CD4-positive, alpha-beta T cell treated with Interleukin-4 for 4 hours (primary cell): Measurements from ENCODE around the gene CTNNA3.

Source experiments
- DNase-seq: peaks from one replicate; pipeline ENCODE4 v3.0.0-alpha.2; 2020

Gene CTNNA3

DNA sequence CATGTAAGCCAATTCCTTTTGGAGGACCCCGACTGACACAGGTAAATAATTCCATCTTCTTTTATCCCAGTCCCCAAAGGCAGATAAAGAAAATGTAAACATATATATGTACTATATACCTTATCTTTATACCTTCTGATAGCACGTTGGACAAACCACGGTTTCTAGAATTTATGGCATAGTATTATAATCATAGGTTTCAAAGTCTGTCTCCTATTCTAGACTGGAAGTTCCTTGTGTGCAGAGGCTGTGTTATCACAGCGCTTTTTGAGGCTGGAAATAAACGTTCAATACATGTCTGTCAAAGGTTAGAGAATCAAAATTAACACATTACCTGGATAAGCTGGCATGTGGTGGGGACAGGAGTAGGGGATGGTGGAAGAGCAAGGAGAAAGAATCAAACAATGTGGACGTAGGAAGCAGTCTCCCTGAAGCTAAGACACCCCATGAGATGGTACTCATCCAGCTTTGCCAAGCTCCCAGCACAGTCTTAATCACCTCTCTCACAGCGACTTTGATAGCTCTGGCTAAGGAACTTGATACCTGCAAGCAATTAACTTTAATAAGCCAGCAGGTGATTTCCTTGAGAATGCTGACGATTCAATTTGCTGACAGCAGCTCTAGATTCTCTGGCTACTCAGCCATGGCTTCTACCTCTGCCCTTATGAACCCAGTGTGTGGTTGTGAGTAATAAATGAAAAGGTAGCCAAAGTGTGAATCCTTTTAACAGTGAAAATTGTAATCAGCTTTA, 978.6 kb downstream of the CTNNA3 start:
- no peak for DNase-seq

DNA sequence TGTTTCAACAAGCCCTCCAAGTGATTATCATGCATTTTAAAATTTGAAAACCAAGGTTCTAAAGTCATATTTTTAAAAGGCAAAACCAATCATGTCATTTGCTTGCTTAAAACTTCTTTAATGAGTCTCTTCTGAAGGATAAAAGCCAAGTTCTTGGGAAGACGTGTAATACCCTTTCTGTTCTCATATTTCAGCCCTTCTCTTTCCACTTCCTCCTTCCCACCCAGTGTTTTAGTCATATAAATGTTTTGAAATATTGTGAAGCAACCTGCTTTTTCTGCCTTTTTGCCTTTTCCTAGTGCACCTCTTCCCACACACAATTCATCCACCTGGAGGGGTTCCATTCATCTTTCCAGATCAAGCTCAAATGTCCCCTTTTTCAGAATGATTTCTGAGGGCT, 981.3 kb downstream of the CTNNA3 start:
- DNase-seq: no peak

DNA sequence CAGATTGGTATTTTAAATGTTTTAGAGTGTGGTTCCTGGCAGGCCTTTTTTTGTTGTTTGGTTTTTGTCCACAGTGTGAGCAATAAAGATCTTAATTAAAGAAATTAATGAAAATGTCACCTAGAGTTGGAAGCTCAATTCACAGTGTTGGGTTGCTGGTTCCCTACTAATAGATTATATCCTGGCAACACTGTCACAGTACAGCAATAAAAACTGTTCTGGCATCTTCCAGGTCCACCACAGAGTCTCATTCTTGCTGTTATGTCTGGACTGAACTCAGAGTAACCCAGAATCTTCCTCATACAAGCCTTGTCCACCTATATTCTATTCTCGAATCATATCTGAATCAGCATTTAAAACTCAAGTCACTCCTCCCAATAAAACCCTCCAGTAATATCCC, 982.6 kb downstream of the CTNNA3 start:
- no peak for DNase-seq

DNA sequence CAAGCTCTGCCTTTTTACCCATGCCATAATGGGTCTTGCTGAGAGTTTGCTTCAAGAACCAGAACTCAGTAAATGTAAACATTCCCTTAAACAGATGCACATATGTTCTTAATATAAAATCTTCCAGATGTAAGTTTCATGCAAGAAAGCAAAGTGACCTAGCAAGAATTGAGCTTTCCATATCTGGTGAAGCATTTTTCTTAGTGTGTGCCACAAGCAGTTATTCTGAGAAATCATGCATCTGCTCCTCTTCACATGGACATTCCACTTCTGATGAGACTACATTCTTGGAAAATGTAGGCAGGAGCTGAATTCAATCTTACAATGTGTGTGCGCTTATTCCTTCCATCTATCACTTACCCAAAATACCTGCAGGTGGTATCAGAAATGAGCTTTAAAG, 997.9 kb downstream of the CTNNA3 start:
- DNase-seq: no peak

DNA sequence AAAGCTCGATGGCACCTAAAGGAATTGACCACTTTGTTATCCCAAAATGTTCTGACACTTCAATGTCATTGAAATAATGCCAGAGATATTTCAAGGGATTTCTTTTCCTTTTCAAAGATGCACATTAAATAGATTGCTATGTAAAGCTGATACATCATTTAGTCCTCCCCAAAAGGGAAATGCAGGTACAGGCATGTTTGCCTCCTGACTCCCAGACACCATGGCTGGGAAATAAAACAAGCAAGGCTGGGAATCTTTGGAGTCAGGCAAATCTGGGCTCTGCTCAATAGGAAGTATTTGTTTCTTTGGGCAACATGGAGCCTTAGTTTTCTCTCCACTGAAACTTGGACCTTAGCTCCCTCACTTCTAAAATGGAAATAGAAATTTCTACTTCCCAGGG, 1000.9 kb downstream of the CTNNA3 start:
- DNase-seq: no peak

DNA sequence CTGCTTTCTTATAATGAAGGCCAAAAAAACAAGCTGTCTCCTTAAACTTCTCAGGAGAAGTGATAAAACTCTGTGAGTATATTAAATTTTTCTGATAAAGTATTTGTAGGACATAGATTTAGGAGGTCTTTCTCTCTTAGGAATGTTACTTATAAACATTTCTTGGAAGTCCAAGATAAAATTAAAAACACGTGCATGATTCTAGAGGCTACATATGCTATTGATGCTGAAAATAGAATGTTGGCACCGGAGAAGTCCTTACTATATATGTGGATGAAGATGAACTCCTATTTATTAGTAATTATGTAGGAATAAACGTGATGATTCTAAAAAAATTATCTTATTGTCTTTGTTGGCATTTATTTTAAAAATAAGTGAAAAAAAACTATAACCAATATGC, 1011.4 kb downstream of the CTNNA3 start:
- DNase-seq: no peak

DNA sequence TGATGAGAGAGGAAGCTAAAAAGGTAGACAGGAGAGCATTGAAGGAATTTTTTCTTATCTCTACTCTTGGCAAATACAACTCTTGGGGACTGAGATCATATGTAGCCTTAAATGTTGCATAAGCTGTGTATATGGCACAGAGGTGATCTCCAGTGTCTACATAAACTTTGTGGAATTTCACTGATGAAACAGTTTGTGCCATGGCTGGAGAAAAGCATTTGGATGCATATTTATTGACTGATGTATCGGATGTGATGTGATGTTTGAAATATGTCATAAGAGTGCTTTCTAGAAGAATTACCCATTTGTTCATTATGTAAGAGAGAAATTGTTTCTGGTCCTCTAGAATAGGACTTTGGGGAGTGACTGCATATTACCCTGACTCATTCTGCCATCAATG, 1015.1 kb downstream of the CTNNA3 start:
- no peak for DNase-seq

DNA sequence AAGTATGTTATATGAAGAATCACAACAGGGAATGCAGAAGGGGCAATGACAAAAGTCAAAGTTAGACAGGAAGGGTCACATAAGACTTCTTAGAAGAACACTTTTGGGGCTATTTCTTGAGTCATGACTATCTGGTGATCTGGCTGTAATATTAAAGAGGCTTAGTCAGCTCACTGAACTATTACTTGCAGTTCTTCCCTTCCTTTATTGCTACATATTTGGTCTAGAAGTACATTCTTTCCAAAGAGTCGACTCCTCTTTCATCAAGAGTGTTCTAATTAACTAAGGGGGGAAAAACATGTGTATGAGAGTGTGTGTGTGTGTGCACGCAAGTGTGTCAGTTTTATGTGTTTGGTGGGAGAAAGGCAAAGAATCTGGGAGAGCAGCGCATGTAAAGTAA, 1017.5 kb downstream of the CTNNA3 start:
- no peak for DNase-seq

DNA sequence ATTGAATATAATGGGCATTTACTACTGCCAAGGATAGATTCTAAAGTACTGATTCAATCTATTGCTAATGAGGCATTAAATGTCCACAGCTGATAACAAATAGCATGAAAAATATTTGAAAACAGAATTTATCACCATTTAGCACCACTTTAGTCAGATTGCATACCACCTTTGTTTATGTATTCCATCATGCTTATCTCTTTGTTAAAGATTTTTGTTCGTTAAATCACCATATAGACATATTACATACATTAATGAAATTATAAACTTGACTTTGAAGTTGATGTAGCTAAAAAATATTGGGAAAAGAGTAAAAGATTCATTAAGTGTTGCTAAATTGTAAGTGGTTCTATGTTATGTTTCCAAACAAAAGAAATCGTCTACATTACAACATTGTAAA, 1022.9 kb downstream of the CTNNA3 start:
- no peak for DNase-seq

DNA sequence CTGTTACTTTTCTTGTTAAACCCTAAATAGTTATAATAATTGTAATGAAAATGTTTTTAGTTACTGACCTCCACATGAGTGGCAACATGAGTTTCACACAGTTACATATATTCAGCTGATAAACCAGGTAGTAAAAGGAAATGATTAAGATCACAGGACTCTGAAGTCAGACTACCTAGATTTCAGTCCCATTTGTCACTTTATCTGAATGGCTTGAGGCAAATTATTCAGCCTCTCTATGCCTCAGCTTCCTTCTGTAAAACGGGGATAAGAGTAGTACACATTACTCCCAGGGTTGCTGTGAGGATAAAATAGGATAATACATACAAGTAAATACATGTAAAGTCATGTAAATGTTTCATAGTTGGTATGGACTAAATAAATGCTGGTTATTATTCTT, 1024.4 kb downstream of the CTNNA3 start:
- DNase-seq: no peak

DNA sequence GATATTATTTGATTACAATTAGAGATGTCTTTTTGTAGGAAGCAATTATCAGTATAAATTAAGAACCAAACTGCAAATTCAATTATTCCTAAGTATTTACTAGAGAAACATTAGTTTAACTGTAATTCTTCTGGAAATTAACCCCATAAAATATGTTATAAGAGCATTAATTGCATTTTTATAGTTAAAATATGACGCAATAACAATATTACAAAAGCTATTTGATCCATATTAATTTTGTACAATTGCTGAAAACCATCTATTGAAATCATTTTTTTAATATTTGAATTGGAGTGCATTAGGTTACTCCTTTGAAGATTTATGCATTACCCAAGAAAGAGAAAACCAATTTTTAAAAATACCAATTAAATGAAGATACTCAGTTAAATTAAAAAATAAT, 1024.9 kb downstream of the CTNNA3 start:
- DNase-seq: no peak

DNA sequence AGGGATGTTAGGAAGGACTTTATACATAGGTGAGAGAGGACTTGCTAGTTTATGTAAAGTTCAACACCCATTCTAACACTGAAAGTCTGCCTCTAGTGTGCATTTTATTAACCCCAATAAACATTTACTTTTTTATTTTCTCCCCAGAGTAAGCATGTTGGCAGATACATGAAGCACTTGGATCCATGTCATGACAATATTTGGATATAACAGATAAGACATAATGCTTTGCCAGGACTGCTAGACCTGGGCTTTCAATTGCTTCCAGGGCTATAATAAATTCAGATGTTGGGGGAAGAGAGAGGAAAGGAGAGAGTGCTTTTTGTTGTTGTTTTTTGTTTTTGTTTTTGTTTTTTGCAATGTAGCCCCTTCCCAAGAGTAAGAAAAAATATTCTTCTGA, 1039.5 kb downstream of the CTNNA3 start:
- DNase-seq: no peak

DNA sequence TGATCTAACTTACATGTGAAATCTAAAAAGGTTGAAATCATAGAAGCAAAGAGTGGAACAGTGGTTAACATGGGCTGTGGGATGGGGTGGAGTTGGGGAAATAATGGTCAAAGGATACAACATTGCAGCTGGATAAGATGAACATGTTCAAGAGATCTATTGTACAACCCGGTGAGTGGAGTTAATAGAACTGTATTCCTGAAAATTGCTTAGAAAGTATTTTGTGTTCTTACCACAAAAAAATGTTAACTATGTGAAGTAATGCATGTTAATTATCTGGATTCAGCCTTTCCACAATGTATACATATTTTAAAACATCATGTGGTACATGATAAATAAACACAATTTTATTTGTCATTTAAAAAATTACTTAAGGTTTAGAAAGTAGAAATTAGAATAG, 1041.1 kb downstream of the CTNNA3 start:
- no peak for DNase-seq

DNA sequence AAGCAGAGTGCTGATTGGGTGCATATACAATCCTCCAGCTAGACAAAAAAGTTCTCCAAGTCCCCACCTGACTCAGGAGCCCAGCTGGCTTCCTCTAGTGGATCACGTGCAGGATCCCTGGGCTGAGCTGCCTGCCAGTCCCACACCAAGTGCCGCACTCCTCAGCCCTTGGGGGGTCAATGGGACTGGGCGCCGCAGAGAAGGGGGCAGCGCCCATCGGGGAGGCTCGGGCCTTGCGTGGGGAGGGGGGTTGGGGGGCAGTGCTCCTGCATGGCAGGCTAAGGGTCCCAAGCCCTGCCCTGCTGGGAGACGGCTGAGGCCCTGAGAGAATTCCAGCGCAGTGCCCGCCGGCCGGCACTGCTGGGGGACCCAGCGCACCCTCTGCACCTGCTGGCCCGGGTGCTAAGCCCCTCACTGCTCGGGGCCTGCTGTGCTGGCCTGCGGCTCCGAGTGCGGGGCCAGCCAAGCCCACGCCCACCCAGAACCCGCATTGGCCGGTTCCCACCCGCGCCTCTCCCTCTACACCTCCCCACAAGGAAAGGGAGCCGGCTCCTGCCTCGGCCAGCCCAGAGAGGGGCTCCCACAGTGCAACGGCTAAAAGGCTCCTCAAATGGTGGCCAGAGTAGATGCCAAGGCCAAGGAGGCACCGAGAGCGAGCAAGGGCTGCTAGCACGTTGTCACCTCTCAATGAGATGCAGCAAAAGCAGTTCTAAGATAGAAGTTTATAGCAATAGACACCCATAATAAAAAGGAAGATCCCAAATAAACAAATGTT, 1044.5 kb downstream of the CTNNA3 start:
- no peak for DNase-seq

DNA sequence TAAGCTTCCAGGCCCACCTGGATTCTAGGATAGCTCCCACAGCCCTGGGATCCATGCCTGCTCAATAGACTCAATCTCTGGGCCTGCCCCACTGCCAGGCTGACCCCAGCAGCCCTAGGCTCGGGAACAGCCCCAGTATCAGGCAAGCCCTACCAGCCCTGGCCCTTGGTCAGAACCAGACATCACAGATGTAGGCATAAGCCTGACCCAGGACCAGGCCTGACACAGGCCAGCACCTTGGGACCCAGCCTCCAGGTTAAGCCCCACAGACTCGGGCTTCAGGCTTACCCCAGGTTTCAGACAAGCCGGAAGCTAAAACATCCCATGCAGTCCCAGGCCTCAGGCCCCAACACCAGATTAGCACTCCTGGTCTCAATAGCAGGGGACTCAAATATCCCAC, 1046.4 kb downstream of the CTNNA3 start:
- no peak for DNase-seq

DNA sequence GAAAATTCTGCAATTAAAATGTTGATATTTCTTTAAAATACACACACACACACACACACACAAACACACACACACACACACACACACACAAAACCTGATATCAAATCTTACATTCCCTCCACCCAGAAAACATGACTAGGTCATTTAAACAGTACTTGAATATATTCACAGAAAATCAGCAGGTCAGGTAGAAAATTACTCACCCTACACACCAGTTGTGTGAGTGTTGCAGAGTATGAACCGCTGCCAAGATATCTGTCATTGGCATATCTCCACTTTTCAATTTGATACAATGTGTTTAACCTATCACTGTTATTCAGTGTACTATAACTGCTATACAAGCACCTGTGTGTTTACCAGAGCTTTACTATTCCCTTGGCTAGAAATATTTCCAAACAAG, 1053.8 kb downstream of the CTNNA3 start:
- DNase-seq: no peak

DNA sequence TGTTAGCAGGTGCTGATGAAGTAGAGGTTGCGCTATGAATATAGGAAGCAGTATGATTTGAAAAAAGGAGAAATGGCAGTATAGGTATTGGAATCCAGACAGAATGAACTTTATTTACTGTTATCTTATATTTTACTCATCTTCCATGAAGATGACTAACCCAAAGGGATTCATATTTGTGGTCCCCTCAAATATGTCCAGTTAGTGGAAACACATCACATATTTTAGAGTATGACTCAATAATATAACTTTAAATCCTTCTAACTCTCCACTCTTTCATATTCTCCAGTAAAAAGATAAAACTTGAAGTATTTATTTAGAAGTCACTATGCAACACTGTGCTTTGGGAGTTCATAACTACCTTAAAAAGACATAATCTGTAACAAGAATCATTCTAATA, 1056.6 kb downstream of the CTNNA3 start:
- DNase-seq: no peak

DNA sequence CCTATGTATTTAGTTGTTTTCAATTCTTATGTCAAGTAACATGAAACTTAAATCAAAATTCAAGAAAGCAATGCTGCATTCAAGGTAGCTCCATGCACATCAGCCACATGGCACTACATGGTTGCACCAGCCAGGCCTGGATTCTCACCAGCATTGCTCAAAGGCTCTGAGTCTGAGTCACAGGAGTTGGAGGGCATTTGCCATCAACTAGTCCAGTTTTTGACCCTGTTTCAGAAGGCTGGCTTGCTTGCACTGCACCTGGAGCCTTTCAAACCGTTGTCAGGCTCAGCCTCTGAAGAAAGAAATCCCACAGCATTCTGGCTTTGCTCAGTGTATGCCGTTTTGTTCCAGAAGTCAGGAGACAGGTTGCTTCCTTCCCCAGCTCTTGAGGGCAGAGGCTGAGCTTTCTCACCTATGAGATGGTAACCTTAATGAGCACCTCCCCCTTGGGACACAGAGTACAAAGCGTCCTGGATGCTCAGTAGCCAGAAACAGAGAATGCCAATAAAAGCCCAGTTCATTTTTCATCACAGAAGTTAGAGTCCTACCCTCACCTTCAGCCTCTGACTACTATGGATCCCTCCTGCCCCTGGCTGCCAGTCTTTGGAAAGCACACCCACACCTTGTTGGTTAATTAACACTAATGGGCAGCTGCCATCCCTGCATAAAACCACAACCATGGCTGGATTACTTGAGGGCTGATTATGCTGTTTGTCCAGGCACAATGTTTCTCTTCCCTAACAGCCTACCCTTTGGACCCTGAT, 1058.5 kb downstream of the CTNNA3 start:
- no peak for DNase-seq

DNA sequence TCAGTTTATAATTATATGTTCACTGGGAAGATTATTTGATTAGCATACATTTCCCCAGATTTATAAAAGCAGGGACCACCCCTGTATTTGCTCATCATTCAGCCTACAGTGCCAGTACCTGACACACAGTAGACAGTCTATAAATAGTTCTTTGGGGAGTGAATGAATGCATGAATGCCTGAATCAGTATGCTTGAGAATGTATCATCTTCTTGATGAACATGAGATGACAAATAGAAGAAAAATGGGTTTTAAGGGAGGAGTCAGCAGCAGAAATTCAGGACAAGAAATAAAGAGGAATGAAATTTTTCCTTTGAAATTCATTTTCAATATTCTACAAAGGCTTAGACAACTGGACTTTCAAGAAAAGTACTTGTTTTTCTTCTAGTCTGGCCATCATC, 1066.0 kb downstream of the CTNNA3 start:
- no peak for DNase-seq

DNA sequence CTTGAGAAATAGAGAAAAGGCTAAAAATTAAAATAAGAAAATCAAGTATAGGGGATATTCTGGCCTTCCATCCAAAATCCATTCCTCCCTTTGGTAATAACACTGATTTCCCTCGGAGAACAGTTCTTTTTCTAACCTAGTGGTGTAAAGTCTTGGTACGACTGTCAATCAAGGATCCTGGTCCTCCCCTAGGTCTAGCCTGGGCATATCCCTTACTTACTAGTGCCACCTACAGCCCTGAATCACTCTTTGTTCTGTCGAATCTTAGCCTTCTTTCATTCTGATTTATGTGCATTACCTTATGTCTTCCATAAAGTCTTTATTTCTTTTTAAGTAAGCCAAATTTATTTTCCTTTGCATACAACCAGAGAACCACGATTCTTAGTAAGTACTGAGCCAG, 1068.8 kb downstream of the CTNNA3 start:
- DNase-seq: no peak

DNA sequence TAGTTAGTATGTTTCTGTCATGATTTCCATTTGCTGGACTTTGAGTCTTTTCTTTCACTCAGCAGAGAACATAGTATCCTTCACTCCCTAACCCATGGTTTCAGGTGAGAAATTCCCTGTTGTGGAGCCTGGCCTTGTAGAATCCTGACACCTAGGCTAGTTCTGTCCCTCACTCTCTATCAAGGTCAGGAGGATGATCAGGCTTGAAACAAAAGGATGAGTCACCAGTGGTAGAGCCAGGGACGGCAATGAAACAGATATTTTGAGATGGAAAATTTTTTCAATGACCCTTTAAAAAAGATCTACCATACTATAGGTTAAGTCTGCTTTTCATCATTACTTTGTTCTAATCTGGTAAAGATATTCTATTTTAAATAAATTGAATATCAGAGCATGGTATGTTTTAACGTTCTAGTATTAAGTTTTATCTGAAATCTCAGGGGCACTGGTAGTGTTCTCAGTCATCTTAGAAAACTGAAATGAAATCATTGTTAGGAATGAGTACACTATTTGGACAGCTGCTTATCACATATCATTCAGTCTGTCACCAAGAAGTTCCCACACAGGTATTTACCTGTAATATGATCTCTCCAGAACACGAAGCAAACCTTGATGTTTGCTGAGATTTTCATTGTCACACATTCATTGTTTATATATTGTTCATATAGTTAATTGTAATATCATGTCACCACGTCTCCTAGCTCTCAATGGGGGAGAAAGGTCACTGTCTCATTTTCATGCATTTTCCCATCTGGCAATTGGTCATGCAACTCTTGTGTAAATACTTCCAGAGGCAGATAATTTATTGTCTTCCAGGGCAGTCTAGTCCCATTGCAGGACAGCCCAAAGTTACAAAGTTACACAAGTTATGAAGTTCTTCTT, 1070.0 kb downstream of the CTNNA3 start:
- no peak for DNase-seq

DNA sequence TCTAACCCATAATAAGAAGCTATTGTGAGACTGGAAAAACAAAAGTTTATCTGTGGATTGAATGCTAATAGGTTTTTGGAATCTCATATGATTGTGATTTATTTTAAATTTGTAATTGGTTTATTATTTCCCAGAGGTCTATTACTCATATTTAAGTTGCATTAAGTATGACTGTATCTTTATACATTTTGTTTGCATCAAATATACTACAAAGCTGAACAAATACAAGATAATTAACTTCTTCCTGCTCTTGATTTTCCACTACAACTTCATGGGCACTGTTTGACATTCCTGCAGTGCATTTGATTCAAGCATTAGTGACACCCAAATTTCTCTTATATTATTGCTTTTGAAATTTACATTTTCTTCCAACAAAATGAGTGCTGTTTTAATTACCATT, 1073.9 kb downstream of the CTNNA3 start:
- DNase-seq: no peak

DNA sequence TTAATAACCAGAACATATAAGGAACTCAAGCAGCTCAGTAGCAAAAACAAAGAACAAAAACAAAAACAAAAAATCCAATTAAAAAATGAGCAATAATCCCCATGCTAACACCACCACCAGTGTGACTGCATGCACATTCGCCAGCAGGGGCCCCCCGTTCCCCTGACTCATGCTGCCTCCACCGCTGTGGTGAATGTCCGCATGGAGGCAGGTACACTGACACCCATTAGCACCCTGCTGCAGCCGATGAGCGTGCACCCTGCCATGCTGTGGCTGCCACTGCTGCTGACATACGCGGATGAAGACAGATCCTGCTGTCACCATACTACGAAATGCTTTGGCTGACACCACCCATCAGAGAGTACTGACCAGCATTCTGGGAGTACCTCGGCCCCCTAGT, 1091.8 kb downstream of the CTNNA3 start:
- DNase-seq: no peak
